ENCODE data around the gene SZRD1.

SZRD1 gene

DNA sequence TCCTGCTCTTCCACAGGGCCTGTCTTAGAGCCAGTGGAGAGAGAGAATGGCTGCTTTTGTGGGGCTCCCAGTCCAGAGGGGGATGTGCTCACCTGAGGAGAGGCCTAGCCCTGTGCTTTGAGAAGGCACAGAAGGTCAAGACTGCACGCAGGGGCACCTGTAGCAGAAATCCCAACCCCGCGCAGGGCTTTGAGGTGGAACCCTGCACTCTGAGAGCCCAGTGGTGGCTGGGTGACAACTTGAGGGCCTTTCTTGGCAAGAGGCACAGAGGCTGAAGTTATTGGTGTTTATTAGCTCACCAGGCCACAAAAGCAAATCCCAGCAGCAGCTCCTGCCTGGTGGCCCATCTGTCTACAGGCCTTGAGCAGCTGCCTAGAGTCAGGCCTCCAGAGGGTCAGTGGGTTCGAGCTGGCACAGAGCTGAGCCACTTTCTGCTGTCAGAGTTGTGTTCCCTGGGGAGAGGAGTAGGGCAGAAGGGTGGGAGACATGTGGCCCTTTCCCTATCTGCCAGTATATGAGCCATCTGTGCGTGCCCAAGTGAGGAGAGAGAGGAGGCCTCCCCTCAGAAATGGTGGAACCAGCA is 31.4 kb downstream of the SZRD1 start:
- DNase-seq: no peak

DNA sequence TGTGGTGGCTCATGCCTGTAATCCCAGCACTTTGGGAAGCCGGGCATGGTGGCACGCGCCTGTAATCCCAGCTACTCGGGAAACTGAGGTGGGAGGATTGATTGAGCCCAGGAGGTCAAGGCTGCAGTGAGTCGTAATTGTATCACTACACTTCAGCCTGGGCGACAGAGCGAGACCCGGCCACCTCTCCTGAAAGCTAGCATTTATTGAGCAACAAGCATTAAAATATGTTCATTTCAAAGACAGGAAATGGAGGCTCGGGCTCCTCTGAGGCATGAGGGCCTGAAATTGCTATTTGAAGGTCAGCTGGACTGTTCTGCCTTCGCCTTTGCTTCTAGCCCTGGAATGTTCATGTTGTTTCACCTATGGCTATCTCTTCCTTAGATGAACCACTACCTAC is 35.7 kb downstream of the SZRD1 start:
- no peak for DNase-seq

DNA sequence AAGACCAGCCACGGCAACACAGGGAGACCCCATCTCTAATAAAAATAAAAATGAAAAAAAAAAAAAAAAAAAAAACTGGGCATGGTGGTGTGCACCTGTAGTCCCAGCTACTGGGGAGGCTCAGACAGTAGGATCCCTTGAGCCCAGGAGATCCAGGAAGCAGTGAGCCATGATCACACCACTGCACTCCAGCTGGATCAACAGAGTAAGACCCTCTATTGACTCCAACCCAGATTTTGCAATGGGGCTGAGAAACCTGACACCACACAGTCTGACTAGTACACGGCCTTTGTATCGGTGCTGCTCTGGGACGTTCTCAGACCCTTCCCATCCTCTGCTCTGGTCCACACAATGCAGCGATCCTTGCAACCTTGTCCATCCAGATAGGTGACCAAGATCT is 38.4 kb downstream of the SZRD1 start:
- no peak for DNase-seq

GRCh38 chr1:16406868-16407267 is 39.8 kb downstream of the SZRD1 start:
- no peak for DNase-seq

GRCh38 chr1:16409536-16410152 is 42.6 kb downstream of the SZRD1 start:
- DNase-seq: no peak

- no peak for DNase-seq
Measured at GRCh38 chr1:16410803-16411202, 43.8 kb downstream of the SZRD1 start.

DNA sequence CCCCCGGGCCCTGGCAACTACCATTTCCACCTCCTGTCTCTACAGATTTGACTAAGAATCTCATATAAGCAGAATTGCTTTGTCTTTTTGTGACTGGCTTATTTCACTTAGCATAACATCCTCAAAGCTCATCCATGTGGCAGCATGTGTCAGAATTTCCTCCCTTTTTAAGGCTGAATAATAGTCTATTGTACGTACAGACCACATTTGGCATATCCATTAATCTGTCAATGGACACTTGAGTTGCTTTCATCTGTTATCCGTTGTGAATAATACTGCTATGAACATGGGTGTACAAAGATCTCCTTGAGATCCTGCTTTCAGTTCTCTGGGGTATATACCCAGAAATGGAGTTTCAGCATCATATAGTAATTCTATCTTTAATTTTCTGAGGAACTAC is 46.1 kb downstream of the SZRD1 start:
- no peak for DNase-seq

GRCh38 chr1:16418823-16419425 is 51.9 kb downstream of the SZRD1 start:
- no peak for DNase-seq

GRCh38 chr1:16420424-16421118 is 53.5 kb downstream of the SZRD1 start:
- DNase-seq: peak; percentile 49

DNA sequence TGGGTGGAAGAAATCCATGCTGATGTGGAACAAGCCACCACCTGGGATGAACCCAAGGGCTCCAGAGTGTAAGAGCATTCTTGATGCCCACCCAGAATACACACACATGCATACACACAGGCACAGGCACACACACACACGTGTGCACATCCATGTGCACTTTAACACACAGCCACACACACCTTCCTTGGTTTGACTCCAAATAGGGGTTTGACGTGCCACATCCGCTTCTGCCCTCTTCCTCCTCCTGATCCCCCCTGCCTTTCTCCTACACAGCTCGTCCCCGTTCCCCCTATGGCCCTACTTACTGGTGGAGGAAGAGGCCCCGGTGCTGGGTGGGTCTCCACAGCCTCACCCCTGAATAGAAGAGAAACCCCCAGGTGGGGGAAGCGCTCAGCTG is 54.2 kb downstream of the SZRD1 start:
- no peak for DNase-seq

- DNase-seq: no peak
Measured at GRCh38 chr1:16422041-16422440, 55.0 kb downstream of the SZRD1 start.

DNA sequence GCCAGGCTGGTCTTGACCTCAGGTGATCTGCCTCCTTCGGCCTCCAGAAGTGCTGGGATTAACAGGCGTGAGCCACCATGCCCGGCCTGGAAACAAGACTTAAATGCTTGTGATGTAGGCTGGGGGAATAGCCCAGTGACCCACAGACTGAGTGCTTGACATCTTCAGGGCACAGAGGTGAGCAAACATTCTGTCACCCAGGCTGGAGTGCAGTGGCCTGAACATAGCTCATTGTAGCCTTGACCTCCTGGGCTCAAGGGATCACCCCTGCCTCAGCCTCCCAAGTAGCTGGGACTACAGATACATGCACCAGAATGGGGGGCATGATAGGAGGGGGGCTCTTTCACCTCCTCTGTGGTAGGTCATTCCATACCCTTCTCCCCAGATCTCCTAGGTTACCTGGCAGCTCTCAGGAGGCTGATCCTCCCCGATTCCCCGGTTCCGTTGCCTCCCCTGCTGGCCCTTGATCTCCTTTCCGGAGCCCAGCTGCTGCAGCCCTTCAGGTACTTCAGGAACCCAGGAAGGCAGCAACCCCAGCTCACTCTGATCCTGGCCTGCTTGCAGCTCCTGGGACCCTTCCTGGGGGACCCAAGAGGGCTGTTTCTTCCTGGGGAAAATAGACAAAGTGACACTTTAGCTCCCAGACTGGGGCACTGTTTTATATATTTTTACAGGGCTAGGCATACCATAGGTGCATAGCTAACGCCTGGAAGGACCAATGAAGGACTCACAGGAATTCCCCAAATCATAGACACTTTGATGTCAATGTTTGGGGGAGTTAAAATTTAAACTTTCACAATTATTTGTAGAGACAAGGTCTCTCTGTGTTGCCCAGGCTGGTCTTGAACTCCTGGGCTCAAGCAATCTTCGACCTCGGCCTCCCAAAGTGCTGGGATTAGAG is 58.3 kb downstream of the SZRD1 start:
- no peak for DNase-seq

DNA sequence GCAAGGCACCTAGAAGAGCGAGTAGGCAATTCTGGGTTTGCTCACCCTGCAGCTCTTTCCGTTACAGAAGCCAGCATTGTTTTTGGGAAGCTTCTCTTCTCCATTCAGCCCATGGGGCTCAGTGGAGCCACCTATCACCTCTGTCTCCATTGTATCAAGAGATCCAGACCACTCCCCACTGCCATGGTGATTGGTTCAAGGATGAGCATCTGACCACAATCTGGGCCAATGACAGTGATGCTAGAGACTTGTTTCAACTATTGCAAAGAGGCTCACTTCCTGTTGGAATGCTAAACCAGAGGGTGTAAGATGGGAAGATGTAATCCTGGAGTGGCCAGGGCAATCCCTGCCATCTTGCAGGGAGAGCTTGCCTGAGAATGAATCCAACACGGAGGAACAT is 63.6 kb downstream of the SZRD1 start:
- DNase-seq: no peak

DNA sequence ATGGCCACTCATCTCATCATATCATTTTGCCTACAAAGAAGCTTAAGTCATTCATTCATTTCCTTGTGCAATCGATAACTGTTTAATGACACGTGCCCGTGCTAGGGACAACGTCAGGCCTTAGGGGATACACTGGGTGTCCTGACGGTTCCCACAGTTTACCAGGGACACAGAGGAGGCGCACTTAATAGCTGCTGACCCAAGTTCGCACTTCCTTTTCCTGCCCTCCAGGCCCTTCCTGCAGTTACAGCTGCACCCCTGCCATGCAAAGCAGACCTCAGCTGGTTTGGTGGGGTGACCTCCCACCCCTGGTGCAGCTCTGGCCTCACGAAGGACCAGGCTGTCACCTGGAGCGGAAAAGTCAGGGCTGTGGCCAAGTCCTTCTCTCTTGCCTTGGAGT is 66.0 kb downstream of the SZRD1 start:
- no peak for DNase-seq

- DNase-seq: no peak
Measured at GRCh38 chr1:16434007-16434406, 67.0 kb downstream of the SZRD1 start.

GRCh38 chr1:16434501-16434900 is 67.5 kb downstream of the SZRD1 start:
- DNase-seq: no peak

- DNase-seq: no peak
Measured at GRCh38 chr1:16436946-16437474, 70.0 kb downstream of the SZRD1 start, which contains the start of gene SPATA21. SPATA21 (minus strand) TSS chr1:16437424; CDS start chr1:16431371, 6,053 bp downstream.

DNA sequence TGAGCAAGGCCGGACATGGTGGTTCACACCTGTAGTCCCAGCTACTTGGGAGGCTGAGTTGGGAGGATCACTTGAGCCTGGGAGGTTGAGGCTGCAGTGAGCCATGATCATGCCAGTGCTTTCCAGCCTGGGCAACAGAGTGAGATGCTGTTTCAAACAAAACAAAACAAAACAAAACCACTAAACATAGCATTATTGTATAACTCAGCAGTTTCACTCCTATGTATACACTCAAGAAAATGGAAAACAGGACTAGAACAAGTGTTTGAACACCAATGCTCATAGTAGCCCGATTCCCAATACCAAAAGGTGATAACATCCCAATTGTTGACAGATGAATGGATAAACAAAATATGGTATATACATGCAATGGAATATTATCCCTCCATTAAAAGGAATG is 71.5 kb downstream of the SZRD1 start:
- DNase-seq: no peak

GRCh38 chr1:16438924-16439323 is 71.9 kb downstream of the SZRD1 start:
- no peak for DNase-seq

- no peak for DNase-seq
Measured at GRCh38 chr1:16440131-16440469, 73.1 kb downstream of the SZRD1 start.

- peak; percentile 87 for DNase-seq
Measured at GRCh38 chr1:16440470-16441281, 73.6 kb downstream of the SZRD1 start, which contains the start of gene NECAP2. NECAP2 (plus strand) TSS chr1:16440724; CDS start chr1:16440762, 38 bp downstream.

DNA sequence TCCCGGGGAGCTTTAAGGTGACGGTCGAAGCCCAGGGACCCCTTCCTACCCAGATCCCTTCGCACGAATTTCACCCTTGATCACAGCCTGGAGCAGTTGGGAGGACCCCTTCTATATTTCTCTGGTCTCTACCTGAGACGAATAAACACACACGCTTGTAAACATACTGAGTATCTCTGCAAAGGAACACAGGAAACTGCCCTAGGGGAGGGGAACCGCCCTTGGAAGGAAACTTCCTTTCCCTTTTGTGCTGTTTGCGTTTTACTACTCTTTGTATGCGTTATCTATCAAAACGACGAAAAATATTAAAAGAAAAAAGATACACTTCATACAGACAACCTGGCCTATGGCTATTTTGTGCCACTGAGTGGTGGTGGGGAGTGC is 74.2 kb downstream of the SZRD1 start:
- no peak for DNase-seq

Measured in activated effector memory CD4-positive, alpha-beta T cell treated with Interleukin-2 at 50 U/mL for 16 hours (primary cell).